Stimulated activated CD4-positive, alpha-beta T cell treated with anti-CD3 and anti-CD28 coated beads, TNF-alpha, amount 100 ng/mL, for 48 hours (primary cell): ENCODE measurements around the gene ARHGEF28.

Experiments used
- DNase-seq, 3 donors: peaks; one replicate each; pipeline ENCODE4 v3.0.0-alpha.2; 2020; ENCODE audit warnings: low read depth in 3 of 3

ARHGEF28 gene

GRCh38 chr5:73654171-73654811 is 28.3 kb downstream of the ARHGEF28 start:
- DNase-seq = no peak

- DNase-seq = no peak
Measured at GRCh38 chr5:73654819-73655318, 28.9 kb downstream of the ARHGEF28 start.

- no peak for DNase-seq
Measured at GRCh38 chr5:73655521-73656160, 29.6 kb downstream of the ARHGEF28 start.

- no peak for DNase-seq
Measured at GRCh38 chr5:73661753-73662152, 35.8 kb downstream of the ARHGEF28 start.

GRCh38 chr5:73663161-73663859 is 37.3 kb downstream of the ARHGEF28 start:
- no peak for DNase-seq

- no peak for DNase-seq
Measured at GRCh38 chr5:73663860-73664240, 37.9 kb downstream of the ARHGEF28 start.

- DNase-seq = no peak
Measured at GRCh38 chr5:73664796-73665195, 38.8 kb downstream of the ARHGEF28 start.

- DNase-seq = no peak
Measured at GRCh38 chr5:73666891-73667290, 40.9 kb downstream of the ARHGEF28 start.

GRCh38 chr5:73668017-73668416 is 42.0 kb downstream of the ARHGEF28 start:
- DNase-seq = no peak

GRCh38 chr5:73668486-73669111 is 42.6 kb downstream of the ARHGEF28 start:
- DNase-seq = no peak

- no peak for DNase-seq
Measured at GRCh38 chr5:73670731-73671130, 44.7 kb downstream of the ARHGEF28 start.

GRCh38 chr5:73672132-73672531 is 46.1 kb downstream of the ARHGEF28 start:
- DNase-seq = no peak

GRCh38 chr5:73673161-73673591 is 47.2 kb downstream of the ARHGEF28 start:
- no peak for DNase-seq

GRCh38 chr5:73674669-73675004 is 48.6 kb downstream of the ARHGEF28 start:
- DNase-seq = no peak

GRCh38 chr5:73678322-73678740 is 52.3 kb downstream of the ARHGEF28 start:
- no peak for DNase-seq

- DNase-seq = no peak
Measured at GRCh38 chr5:73678807-73679206, 52.8 kb downstream of the ARHGEF28 start.

GRCh38 chr5:73682176-73682575 is 56.2 kb downstream of the ARHGEF28 start:
- no peak for DNase-seq

GRCh38 chr5:73684691-73685090 is 58.7 kb downstream of the ARHGEF28 start:
- DNase-seq = no peak

GRCh38 chr5:73686912-73687311 is 60.9 kb downstream of the ARHGEF28 start:
- no peak for DNase-seq

GRCh38 chr5:73687357-73687756 is 61.4 kb downstream of the ARHGEF28 start:
- no peak for DNase-seq

GRCh38 chr5:73690015-73690414 is 64.0 kb downstream of the ARHGEF28 start:
- DNase-seq = no peak

- DNase-seq = no peak
Measured at GRCh38 chr5:73691302-73692080, 65.5 kb downstream of the ARHGEF28 start.
